ENCODE measurements around the gene RPS23. TPM values are rescaled to one million over a fixed set of nuclear protein-coding genes. Genes with fewer than 3 reads are reported as not detected.
A peak's percentile ranks its signal among the peaks of the same experiment; 100 is the strongest.

RPS23 gene
- total RNA-seq, 2 donors from 2014 or later = 1,337 to 2,849 TPM

DNA sequence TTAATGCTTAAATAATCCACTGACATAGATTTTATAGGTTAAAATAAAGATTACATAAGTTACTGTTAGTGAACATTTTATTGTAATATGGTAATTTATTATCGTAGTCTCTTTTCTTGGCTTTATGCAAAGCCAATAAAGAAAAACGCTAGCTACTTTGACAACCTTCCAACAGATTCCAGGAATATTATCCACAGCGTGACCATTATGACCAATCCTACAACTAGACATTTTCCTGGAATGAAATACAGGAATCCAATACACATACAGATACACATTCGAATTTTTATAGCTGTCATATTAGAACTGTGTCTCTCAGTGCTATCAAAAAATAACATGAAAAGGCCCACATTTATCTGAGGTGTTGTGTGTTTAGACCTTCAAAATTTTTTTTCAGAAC, 13.1 kb downstream of the RPS23 start:
- no peak overlapping the region for H3K4me3 ChIP-seq
- TF ChIP-seq, protein P1, sequence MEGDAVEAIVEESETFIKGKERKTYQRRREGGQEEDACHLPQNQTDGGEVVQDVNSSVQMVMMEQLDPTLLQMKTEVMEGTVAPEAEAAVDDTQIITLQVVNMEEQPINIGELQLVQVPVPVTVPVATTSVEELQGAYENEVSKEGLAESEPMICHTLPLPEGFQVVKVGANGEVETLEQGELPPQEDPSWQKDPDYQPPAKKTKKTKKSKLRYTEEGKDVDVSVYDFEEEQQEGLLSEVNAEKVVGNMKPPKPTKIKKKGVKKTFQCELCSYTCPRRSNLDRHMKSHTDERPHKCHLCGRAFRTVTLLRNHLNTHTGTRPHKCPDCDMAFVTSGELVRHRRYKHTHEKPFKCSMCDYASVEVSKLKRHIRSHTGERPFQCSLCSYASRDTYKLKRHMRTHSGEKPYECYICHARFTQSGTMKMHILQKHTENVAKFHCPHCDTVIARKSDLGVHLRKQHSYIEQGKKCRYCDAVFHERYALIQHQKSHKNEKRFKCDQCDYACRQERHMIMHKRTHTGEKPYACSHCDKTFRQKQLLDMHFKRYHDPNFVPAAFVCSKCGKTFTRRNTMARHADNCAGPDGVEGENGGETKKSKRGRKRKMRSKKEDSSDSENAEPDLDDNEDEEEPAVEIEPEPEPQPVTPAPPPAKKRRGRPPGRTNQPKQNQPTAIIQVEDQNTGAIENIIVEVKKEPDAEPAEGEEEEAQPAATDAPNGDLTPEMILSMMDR (IDR thresholded peaks at IDR 0.05) = no peak
- H3K9me3 ChIP-seq = no peaks in the 10 kb centered on the region
- H3K27ac ChIP-seq = no peak overlapping the region
- no peaks in the 10 kb centered on the region for H3K4me1 ChIP-seq
- no peaks in the 10 kb centered on the region for H3K36me3 ChIP-seq
- H3K27me3 ChIP-seq = no peaks in the 10 kb centered on the region
- DNase-seq (ENCODE audit: low spot score) = no peak

DNA sequence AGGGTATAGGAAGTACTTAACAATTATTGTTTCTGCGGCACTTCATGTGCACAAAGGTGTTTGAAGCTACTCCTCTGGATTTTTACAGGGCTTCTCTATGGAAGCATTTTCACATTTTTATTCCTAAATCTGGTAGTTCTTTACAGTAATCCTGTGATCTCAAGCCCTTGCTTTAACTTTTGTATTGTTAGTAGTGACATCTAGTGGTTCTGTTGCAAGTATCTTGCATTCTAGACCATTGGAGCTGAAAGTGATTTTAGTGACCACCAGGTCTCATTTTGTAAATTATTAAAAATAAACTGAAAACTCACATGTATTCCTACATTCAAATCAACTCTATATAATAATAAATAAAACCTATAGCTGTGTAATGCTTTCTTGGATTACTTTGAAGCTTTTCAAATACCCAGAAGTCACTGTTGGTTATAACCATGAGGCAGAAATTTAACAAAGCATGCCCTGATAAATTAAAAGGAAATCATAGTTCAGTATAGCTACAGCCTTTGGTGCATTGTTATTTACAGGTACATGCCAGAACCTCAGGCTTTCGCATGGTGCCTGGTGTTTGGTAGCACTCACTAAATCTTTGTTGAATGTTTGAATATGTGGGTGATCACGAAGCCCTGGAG, 18.9 kb downstream of the RPS23 start:
- Histone ChIP-seq H3K27ac (no peak overlapping the region), H3K36me3 (no peaks in the 10 kb centered on the region), H3K4me3 (no peak overlapping the region), H3K27me3 (no peaks in the 10 kb centered on the region), H3K9me3 (no peaks in the 10 kb centered on the region), H3K4me1 (no peaks in the 10 kb centered on the region)
- TF ChIP-seq, protein P1 (IDR thresholded peaks at IDR 0.05) = peak in 1 of 2 donors; percentile 59
- DNase-seq (ENCODE audit: low spot score) = no peak

DNA sequence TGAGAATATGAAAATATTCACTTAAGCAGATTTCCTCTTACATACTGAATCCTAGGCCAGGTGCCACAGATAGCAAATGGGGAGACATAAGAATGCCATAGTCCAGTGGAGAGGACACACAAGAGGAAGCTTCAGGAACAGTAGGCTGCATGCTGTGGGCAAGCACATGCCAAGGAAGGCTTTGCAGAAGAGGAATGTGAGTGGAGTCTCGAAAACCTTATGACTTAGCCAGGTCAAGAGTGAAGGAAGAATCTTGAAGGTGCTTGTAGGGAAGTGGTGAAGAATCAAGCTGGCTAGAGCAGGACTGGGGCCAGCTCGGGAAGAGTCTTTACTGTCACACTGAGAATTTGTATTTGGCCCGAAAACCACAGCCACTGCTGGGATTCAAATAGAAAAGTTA, 20.4 kb downstream of the RPS23 start:
- H3K27me3 ChIP-seq = no peaks in the 10 kb centered on the region
- TF ChIP-seq, protein P1 (IDR thresholded peaks at IDR 0.05) = no peak
- no peak overlapping the region for H3K27ac ChIP-seq
- H3K36me3 ChIP-seq = no peaks in the 10 kb centered on the region
- DNase-seq (ENCODE audit: low spot score) = no peak
- no peak overlapping the region for H3K4me3 ChIP-seq
- H3K9me3 ChIP-seq = no peaks in the 10 kb centered on the region
- H3K4me1 ChIP-seq = no peaks in the 10 kb centered on the region

DNA sequence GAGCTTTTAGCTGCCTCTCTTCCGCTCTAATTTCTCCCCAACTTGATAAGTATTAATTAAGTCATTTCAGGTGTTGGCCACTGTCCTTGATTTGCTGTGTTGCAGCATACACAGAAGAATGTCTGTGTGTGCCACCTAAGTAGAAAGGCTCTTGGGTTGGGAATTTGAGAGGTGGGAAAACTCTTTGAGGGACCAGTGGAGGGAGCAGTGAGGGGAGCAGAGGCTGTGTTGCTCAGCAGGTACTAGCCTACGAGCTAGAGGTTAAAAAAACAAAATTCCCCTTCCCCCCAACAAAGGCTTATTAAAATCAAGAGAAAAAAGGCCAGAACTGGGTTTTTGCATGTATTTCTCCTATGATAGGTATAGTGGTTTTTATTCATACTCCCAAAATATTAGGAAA, 20.9 kb downstream of the RPS23 start:
- no peak for DNase-seq (ENCODE audit: low spot score)
- H3K36me3 ChIP-seq = no peaks in the 10 kb centered on the region
- H3K9me3 ChIP-seq = no peaks in the 10 kb centered on the region
- H3K27me3 ChIP-seq = no peaks in the 10 kb centered on the region
- no peaks in the 10 kb centered on the region for H3K4me1 ChIP-seq
- TF ChIP-seq, protein P1 (IDR thresholded peaks at IDR 0.05) = no peak
- H3K4me3 ChIP-seq = no peak overlapping the region
- H3K27ac ChIP-seq = no peak overlapping the region

DNA sequence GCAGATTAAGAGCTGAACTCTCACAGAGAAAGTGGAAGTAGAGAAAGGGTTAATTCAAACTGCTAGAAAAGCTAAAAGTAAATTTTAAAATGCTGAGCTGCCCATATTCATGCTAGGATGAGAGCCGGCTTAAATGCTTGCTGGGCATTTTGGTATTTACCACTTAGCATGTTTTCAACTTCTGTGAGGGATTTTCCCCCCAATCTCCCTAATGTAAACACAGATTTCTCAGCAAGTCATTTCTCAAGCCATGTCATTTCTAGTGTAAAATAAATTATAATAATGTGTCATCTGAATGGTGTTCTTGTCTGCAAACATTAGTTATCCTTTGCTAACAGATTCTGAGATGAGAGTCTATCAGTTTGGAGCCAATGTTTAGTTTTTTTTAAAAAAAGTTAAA, 22.3 kb downstream of the RPS23 start:
- Histone ChIP-seq H3K4me1 (no peaks in the 10 kb centered on the region), H3K9me3 (no peaks in the 10 kb centered on the region), H3K4me3 (no peak overlapping the region), H3K27me3 (no peaks in the 10 kb centered on the region), H3K27ac (no peak overlapping the region), H3K36me3 (no peaks in the 10 kb centered on the region)
- TF ChIP-seq, protein P1 (IDR thresholded peaks at IDR 0.05) = no peak
- no peak for DNase-seq (ENCODE audit: low spot score)

DNA sequence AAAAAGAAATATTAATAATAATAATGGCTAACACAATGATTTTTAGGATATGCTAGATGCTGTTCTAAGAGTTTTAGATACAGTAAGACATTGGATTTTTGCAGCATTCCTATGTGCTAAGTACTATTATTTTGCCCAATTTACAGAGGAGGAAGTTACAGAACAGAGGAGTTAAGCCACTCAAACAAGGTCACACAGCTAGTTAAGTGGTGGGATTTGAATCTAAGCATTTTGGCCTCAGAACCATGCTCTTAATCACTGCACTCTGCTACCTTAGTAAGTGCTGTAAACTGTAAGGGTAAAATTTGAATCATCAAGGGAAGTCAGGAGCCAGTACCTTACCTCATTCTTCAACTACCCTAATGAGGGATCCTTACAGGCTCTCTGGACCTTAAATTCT, 25.4 kb downstream of the RPS23 start:
- Histone ChIP-seq H3K4me1 (no peaks in the 10 kb centered on the region), H3K4me3 (no peak overlapping the region), H3K36me3 (no peaks in the 10 kb centered on the region), H3K9me3 (peaks cover 0 to 6% of the 10 kb centered on the region in 2 donors), H3K27ac (no peak overlapping the region), H3K27me3 (no peaks in the 10 kb centered on the region)
- no peak for DNase-seq (ENCODE audit: low spot score)
- TF ChIP-seq, protein P1 (IDR thresholded peaks at IDR 0.05) = no peak

All from right atrium auricular region (tissue), 2 donors.